PC-9 (cell line): ENCODE results near the gene GRPEL2.

ENCODE experiments used
- CTCF ChIP-seq: fragments of 200-600 bp; sonication (generic); conservative IDR thresholded peaks from 2 replicates; pipeline ENCODE4 v1.6.1; 2017; ENCODE audit warnings: mixed run types, antibody characterized with exemption, mild to moderate bottlenecking, moderate library complexity
- EZH2 ChIP-seq: fragments of 200-600 bp; sonication (generic); IDR thresholded peaks from 2 replicates; pipeline ENCODE4 v1.8.0; 2017; ENCODE audit warnings: antibody characterized with exemption, low read depth

GRCh38 chr5:149363358-149363757 lies 18.1 kb downstream of the GRPEL2 start:
- no peak for TF ChIP-seq CTCF
- no peak for TF ChIP-seq EZH2
